Kidney tubule cell (primary cell): ENCODE measurements around the gene SYT11.
"Not testable (repeated sequence)": the region's sequence is repeated elsewhere in the genome, so short reads cannot be mapped to it uniquely, and the experiment has no call there.

Experiments used
- DNase-seq: peaks from one replicate; pipeline ENCODE4 v3.0.0-alpha.2; 2018; ENCODE audit warnings: low spot score

SYT11 gene, protein sequence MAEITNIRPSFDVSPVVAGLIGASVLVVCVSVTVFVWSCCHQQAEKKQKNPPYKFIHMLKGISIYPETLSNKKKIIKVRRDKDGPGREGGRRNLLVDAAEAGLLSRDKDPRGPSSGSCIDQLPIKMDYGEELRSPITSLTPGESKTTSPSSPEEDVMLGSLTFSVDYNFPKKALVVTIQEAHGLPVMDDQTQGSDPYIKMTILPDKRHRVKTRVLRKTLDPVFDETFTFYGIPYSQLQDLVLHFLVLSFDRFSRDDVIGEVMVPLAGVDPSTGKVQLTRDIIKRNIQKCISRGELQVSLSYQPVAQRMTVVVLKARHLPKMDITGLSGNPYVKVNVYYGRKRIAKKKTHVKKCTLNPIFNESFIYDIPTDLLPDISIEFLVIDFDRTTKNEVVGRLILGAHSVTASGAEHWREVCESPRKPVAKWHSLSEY

DNA sequence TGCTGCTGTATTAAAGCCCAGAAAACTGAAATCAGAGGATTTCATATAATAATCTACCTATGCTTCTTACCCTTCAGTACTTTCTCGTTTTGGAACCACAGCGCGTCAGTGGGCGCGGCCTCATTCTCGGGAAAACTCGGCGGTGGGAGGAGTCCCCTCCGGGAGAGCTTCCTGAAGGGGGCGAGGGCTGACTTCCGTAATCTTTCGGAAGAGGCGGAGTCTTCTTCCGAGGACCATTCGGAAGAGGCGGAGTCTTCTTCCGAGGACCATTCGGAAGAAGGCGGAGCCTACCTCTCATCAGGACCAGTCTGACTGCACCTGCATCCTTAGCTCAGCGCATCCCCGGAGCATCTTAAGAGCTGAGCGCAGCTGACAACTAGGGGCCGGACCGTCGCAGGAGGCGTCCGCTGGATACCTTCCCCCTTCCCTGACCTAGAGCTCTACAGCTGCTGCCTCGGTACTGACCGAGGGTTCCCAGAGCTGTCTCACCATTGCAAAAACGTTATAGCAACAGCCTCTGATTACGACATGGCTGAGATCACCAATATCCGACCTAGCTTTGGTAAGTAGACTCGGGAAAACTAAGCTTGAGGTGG, at the start of gene SYT11:
Gene SYT11 (plus strand): TSS at position 334 of the 596 bp plus-strand sequence. CDS start 195 bp downstream, at position 529.
- DNase-seq = peak; percentile 97

DNA sequence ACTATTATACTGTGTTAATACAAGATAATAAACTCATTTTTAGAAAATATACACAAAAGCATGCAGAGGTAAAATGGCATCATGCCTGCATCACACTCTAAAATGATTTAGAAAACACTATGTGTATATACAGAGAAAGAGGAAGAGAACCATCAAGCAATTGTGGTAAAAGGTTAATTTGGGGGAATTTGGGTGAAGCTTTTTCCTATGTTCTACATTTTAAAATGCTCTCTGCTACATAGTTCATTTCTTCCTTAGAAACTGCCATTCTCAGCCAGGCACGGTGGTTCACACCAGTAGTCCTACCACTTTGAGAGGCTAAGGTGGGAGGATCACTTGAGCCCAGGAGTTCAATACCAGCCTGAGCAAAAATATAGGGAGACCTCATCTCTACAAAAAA, 46.5 kb upstream of the SYT11 start:
- no peak for DNase-seq

DNA sequence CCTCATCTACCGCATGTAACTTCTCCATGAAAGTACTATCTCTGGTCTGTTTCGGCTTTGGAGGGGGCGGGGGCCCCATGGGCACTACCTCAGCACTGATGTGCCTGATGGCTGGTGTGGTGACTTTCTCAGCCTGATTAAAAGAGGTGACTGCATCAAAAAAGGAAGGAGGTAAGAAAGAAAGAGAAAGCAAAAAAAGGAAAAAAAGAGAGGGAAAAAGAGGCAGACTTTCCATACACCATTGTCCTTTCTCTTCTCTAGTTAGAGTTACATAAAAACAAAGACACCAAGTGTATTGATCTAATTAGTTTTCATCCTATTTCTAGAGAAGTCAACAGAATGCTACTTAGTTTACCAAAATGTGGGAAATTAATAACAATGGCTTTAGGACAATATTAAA, 45.7 kb upstream of the SYT11 start:
- DNase-seq = no peak

DNA sequence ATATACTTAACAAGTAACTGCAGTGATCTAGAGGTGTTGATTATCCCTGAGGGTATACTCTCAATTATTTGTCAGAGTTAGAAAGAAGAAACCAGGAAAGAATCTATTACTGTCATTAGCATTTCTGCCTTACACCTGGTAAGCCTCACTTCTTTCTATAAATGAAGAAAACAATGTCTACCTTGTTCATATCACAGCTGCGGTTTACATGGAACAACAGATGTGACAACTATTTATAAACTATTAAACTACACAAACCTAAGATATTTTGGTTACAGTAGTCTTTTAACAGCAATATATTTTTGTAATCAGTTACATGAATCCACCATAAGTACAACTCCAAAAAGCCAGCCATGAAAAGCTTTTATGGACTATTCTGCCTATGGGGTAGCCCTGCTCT, 43.0 kb upstream of the SYT11 start:
- no peak for DNase-seq

DNA sequence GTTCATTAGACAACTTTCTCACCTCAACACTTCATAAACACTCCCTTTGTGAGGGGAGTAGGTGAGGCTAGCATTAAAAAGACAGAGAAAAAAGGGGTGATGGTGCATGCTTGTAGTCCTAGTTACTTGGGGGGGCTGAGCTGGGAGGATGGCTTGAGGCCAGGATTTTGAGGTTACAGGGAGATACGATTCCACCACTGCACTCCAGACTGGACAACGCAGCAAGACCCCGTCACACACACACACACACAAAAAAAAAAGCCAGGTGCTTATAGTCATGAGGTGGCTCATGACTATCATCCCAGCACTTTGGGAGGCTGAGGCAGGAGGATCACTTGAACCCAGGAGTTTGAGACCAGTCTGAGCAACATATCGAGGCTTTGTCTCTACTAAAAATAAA, 31.9 kb upstream of the SYT11 start:
- no peak for DNase-seq

DNA sequence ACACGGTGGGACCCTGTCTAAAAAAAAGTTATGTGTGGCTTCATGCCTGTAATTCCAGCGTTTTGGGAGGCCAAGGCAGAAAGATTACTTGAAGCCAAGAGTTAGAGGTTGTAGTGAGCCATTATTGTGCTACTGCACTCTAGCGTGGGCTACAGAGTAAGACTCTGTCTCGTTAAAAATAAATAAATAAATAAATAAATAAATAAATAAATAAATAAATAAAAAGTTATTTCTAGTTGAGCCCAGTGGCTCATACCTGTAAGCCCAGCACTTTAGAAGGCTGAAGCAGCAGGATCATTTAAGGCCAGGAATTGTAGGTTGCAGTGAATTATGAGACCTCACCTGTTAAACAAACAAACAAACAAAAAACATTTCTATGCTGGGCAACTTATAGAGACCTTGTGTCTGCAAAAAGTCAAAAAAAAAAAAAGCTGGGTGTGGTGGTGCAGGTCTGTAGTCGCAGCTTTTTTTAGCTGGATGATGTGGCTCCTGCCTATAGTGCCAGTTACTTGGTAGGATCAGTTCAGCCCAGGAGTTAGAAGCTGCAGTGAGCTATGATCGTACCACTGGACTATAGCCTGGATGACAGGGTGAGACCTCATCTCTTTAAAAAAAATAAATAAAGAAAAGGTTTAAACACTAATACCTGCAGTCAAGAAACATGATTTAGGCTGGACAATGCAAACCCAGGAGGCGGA, 27.9 kb upstream of the SYT11 start:
- DNase-seq = no peak

DNA sequence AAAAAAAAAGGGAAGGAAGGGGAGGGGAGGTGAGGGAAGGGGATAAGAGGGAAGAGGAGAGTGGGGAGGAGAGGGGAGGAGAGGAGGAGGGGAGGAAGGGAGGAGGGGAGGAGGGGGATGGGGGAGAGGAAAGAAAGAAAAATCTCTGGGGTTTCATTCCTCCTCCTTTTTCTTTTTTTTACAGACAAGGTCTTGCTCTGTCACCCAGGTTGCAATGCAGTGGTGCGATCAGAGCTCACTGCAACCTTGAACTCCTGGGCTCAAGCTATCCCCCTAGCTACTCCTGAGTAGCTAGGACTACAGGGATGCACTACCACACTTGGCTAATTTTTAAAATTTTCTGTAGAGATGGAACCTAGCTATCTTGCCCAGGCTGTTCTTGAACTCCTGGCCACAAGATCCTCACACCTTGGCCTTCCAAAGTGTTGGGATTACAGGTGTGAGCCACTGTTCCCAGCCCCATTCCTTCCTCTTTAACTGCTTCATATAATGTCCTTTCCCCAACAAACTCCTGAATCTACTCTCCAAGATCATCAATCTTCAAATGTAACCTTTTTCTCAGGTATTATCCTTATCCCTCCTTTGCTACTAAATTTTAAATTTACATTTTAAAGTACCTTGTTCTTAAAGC, 25.6 kb upstream of the SYT11 start:
- no peak for DNase-seq

DNA sequence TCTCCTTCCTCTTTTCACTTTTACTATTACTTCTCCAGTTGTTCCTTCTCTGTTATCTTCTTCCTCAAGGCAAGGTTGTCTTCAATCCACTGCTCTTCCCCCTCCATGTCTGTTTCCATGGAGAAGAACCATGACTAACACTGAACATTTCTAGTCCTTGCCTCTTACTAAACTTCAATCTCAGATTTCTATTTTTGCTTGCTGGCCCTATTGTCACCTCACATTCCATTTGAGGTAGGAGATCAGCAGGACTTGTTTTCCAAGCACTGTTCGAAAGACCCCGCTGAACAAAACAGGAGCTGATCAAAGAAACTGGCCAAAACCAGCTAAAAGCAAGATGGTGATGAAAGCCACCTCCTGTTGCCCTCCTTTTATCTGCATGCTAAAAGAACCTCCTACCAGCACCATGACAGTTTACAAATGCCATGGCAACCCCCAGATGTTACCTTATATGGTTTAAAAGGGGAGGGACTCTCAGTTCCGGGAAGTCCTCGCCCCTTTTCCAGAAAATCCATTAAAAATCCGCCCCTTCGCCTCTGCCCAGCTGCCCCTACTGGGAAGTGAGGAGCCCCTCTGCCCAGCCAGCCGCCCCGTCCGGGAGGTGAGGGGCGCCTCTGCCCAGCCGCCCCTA, 25.0 kb upstream of the SYT11 start:
- DNase-seq = peak; percentile 57

DNA sequence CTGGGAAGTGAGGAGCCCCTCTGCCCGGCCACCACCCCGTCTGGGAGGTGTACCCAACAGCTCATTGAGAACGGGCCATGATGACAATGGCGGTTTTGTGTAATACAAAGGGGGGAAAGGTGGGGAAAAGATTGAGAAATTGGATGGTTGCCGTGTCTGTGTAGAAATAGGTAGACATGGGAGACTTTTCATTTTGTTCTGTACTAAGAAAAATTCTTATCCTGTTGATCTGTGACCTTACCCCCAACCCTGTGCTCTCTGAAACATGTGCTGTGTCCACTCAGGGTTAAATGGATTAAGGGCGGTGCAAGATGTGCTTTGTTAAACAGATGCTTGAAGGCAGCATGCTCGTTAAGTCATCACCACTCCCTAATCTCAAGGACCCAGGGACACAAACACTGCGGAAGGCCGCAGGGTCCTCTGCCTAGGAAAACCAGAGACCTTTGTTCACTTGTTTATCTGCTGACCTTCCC, 24.4 kb upstream of the SYT11 start:
- DNase-seq = not testable (repeated sequence)

DNA sequence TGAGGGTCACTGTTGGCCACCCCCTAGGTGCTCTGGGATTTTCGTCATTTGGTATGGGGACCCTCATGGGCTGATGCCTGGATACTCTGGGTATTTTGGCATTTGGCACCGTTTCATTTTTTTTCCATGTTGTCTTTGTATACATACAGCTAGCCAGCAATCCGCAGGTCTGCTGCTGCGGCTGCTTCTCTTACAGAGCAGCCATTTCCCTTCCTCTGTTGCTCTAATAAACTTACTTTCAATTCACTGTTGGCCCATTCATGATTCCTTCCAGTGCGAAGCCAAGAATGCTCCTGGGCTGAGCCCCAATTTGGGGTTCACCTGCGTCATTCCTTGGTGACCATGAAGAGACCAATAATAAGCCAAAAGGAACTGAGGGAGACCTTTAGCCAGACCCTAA, 23.8 kb upstream of the SYT11 start:
- no peak for DNase-seq

DNA sequence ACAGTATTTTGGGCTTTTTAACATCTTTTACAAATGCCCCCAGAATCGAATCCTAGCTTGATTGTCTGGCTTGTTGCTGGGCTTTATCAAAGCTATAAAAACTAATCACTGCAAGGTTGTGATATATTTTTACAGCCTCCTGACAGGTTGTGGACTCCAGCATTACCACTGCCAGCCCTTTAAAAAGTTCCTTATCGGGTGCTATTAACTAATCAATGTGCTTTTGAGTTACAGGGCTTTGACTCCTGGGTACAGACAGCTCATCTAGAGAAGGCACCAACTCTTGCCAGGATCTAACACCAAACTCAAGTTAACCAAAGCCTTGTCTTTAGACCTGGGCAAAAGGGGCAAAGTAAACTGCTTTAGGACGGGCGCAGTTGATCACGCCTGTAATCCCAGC, 19.0 kb upstream of the SYT11 start:
- no peak for DNase-seq

DNA sequence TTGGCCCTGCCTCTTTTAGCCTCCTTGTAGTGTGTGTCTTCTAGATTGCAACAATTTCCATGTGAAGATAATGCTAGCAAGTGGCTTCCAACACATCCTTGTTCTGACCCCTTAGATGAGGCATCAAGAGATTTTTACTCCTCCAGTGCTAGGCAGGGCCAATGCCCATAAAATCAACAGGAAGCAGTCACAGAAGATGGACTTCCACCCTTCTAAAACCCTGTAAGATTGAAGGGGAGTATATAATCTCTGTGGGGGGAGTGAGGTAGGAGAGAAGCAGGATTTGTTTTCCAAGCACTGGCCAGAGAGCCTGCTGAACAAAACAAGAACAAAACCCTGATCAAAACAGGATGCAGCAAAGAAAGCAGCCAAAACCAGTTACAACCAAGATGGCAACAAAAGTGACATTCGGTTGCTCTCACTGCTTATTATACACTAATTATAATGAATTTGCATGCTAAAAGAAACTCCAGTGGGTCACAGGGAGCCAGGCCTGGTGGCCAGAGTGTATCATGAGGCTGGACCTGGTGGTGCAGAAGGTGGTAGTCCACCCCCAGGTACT, 14.4 kb upstream of the SYT11 start:
- DNase-seq = no peak

DNA sequence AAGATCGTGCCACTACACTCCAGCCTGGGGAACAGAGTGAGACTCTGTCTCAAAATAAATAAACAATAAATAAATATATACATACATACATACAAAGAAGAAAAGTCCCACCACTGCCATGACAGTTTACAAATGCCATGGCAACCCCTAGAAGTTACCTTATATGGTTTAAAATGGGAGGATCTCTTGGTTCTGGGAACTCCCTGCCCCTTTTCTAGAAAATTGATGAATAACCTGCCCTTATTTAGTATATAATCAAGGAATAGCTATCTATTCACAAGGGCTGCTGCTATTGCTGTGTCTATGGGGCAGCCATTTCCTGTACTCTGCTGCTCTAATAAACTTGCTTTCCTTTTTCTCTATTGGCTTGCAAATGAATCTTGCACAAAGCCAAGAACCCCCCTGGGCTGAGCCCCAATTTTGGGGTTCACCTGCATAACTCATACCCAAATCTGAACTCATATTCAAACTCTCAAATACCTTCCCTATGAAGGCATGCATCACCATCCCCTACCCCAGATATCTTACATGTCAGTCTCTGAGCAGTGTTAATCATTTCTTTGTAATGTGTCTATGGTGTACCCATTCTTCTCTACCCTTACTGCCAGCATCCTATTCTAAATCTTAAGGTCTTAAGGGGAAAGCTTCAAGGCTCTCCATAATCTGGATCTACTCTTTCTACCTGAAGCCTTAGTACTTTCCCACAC, 11.4 kb upstream of the SYT11 start:
- no peak for DNase-seq

DNA sequence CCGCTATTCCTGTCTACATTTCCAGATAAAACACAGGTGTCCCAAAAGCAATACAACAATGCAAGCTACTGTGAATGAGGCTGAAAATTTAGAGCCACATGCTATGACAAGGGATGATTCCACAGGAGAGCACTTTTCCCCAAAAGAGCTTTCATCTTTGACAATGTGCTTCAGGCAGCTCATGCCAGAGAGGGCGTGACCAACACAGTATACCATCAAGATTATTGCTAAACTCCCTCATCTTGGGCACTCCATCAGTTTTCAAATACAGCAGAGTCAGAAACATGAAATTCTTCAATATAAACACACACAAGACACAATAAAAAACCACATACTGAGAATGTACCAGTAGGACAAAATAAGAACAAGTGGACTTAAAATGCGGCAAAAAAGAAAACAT, 9.0 kb upstream of the SYT11 start:
- no peak for DNase-seq

DNA sequence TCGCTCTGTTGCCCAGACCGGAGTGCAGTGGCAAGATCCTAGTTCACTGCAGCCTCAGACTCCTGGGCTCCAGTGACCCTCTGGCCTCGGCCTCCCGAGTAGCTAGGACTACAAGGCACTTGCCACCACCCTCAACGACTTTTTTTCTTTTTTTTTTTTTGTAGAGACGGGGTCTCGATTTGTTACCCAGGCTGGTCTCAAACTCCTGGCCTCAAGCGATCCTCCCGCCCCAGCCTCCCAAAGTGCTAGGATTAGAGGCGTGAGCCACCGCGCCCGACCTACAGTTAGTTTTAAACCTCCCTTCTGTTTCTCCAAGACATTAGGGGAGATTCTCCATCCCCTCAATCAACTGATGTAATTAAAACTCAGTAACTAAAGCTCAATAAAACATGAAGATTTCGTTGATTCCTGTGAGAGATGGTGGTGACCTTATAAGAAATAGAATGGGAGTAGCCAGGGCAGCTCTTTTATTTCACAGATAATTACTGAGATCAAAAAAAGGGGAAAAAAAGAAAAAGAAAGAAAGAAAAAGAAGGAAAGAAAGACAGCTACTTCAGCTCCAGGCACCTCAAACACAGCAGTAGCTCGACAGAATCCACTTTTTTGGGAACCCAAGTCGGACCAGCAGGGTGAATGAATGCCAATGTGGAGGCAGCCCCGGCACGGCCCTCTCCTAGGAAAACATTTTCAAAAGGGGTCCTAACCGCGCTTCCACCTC, 3.0 kb upstream of the SYT11 start:
- DNase-seq = no peak

DNA sequence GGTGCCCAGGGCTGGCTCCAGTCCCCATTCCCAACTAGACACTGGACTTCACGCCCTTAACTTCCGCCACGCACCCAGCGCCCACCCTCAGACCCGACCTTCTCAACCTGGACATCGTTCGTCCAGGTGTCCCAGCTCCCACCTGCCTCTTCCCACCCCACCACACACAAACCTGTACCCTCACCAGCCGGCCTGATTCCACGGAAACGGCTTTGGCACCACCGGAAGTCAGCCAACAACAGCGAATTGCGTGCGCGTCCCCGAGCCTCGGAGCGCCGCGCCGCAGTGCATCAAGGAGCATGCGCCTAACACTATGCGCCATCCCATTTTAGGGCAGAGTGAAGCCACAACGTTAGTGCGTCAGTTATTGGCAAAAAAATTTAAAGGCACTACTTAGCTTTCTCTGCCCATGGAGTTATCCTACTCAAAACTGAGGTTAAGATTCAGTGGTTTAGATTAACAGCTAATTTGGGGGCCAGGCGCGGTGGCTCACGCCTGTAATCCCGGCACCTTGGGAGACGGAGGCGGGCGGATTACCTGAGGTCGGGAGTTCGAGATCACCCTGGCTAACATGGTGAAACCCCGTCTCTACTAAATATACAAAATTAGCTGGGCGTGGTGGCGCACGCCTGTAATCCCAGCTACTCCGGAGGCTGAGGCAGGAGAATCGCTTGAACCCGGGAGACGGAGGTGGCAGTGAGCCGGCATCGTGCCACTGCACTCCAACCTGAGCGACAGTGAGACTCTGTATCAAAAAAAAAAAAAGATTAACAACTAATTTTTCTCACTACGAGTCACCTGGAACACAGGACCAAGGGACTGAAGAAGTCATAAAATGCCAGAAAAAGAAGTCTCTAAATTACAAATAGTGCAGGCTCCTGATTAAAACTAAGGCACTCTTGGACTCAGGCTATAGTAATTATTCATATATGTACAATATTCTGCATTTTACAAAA, 2.1 kb upstream of the SYT11 start, which contains the start of gene GON4L:
Gene GON4L (minus strand): TSS at position 240 of the 956 bp plus-strand sequence. CDS start 3,434 bp downstream, outside the sequence.
- peak; percentile 94 for DNase-seq

DNA sequence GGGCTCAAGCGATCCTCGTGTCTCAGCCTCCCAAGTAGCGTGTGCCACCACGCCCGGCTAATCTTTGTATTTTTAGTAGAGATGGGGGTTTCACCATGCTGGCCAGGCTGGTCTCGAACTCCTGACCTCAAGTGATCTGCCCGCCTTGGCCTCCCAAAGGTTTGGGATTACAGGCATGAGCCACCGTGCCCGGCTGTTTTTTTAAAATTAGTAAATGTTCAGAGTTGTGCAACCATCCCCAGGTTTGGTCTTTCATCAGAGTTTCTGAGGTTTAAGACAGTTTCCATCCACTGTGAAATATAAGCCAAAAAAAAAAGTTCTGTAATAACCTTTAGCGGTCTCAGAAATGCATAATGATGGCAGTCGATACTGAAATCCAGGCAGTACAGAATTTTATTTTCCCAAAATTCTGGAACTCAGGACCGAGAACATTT, 550 bp upstream of the SYT11 start:
- DNase-seq = no peak

DNA sequence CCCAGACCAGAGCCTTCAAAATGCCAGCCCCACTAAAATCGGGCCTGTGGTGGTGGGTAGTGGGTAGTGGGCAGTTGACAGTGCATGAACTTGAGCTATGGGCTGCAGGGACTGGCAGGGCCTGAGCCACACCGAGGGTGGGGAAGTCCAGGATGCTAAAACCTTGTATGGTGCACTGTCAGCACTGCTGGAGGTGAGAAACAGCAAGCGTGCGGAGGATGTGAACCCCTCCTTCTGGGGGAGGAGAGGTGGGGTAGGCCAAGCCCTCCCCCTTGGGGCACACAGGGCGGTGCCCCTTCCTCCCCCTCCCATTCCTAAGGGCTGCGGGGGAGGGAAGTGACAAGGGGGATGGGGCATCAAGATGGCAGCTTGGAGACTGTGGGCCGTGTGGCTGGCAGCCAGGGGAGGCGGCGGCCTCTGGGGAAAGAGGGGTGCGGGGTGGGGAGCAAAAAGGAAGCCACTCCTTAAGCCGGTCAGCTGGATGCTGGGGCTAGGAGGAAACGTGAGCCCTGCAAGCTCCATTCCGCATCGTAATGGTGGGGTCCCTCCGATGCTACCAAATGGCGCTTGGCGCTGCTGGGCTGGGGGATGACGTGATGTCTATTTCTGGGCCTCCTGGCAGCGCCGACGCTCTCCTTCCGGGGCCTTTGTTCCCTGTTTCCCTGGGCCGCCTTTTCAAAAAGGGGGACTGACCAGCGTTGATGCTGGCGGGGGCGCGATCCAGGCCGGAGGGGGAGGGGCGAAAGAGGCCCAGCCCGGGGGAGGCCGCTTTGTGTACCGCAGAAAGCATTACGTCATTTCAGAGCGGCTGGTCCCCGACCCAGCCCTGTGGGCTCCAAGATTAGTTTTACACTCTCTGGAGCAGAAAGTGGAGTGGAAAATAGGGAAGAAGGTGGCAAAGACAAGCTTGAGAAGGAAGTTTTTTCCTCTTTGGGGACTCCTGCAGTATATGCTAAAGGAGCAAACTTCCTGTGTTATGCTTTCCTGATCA, 809 bp downstream of the SYT11 start:
- DNase-seq = peak; percentile 71
